GM12878 (cell line): ENCODE measurements around the gene GOLGA6A. TPM values are rescaled to one million over a fixed set of nuclear protein-coding genes. Genes with fewer than 3 reads are reported as not detected.

Experiments
- ATAC-seq: fragments of 200-7000 bp; cut with Tn5 transposase; 3 replicates; pipeline ENCODE4 v1.9.1; 2020; ENCODE audit warnings: mild to moderate bottlenecking, moderate library complexity
- BruUV-seq: library from RNA; stranded (reverse); fragments of 400-500 nt; replicated peaks from 2 replicates; lab custom pipeline; 2021; lab: Mats Ljungman, UMichigan
- CTCF ChIA-PET: fragments of 300-600 bp; sonication (Branson Sonifier 250); formaldehyde crosslinking; extraction: SDS; loops from one replicate; lab custom pipeline; 2021; ENCODE audit warnings: inconsistent platforms; lab: Yijun Ruan, JAX
- POLR2A ChIA-PET: fragments of 350-600 bp; formaldehyde crosslinking; extraction: SDS; loops from one replicate; lab custom pipeline; 2021; ENCODE audit warnings: inconsistent platforms; lab: Charles Lee
- RAD21 ChIA-PET: fragments of 300-600 bp; sonication (Branson Sonifier 250); formaldehyde crosslinking; loops from one replicate; lab custom pipeline; 2023; ENCODE audit warnings: antibody characterized with exemption; ENCODE audit not compliant: unreplicated experiment; lab: Charles Lee
- SMC1A ChIA-PET: fragments of 300-600 bp; sonication (Branson Sonifier 250); formaldehyde crosslinking; loops from one replicate; lab custom pipeline; 2023; ENCODE audit not compliant: unreplicated experiment, uncharacterized antibody; lab: Charles Lee
- DNase-seq: peaks from one replicate; pipeline ENCODE4 v3.0.0-alpha.2; 2011; ENCODE audit warnings: low read depth, low spot score
- FAIRE-seq: peaks from 3 replicates; lab custom pipeline; 2011; peaks lifted over from hg19 to GRCh38; lab: Jason Lieb, UNC
- H2AFZ ChIP-seq: 2 replicates; pipeline ENCODE4 v1.6.0; 2011; ENCODE audit warnings: low read depth, low read length, control low read depth; ENCODE audit not compliant: control insufficient read depth
- H3K27ac ChIP-seq: 2 replicates; pipeline ENCODE4 v1.5.1; 2011; ENCODE audit warnings: control low read depth; ENCODE audit not compliant: control insufficient read depth, insufficient read depth
- H3K27me3 ChIP-seq, 2 experiments: replicated peaks in 1 of 2; 2 replicates each; pipeline versions ENCODE4 v1.6.0 to v1.6.1; 2011; ENCODE audit warnings: low read length in 1 of 2; ENCODE audit not compliant: control insufficient read depth in 2 of 2, insufficient read depth in 2 of 2
- H3K36me3 ChIP-seq, 2 experiments: 2 replicates each; pipeline ENCODE4 v1.5.1; 2011; ENCODE audit warnings: low read length in 1 of 2; ENCODE audit not compliant: control insufficient read depth in 2 of 2, insufficient read depth in 2 of 2
- H3K4me1 ChIP-seq: 2 replicates; pipeline ENCODE4 v1.6.1; 2011; ENCODE audit warnings: mild to moderate bottlenecking, low read length, moderate library complexity, mixed read lengths; ENCODE audit not compliant: control insufficient read depth, insufficient read depth
- H3K4me2 ChIP-seq: 2 replicates; pipeline ENCODE4 v1.6.0; 2011; ENCODE audit warnings: control low read depth; ENCODE audit not compliant: control insufficient read depth, insufficient read depth
- H3K4me3 ChIP-seq: fragments of 200-600 bp; sonication (generic); 2 replicates; pipeline ENCODE4 v1.5.1; 2016
- H3K79me2 ChIP-seq: 2 replicates; pipeline ENCODE4 v1.6.0; 2011; ENCODE audit warnings: low read length; ENCODE audit not compliant: control insufficient read depth, insufficient read depth
- H3K9ac ChIP-seq: 2 replicates; pipeline ENCODE4 v1.8.0; 2011; ENCODE audit warnings: low read length, control low read depth, mixed read lengths; ENCODE audit not compliant: control insufficient read depth, insufficient read depth
- H3K9me3 ChIP-seq: replicated peaks from 3 replicates; pipeline ENCODE4 v1.5.1; 2011; ENCODE audit warnings: mild to moderate bottlenecking, low read length; ENCODE audit not compliant: control insufficient read depth, insufficient read depth
- H4K20me1 ChIP-seq: 2 replicates; pipeline ENCODE4 v1.6.0; 2011; ENCODE audit not compliant: control insufficient read depth, insufficient read depth
- CUX1 ChIP-seq: IDR thresholded peaks from 2 replicates; pipeline ENCODE4 v1.6.1; 2012; ENCODE audit warnings: improper control_type of control experiment, low read depth, low read length; ENCODE audit not compliant: insufficient replicate concordance
- ETV6 ChIP-seq, 2 experiments: fragments of 450-650 bp in 1 of 2; IDR thresholded peaks in 1 of 2; conservative IDR thresholded peaks in 1 of 2; 2 replicates each; pipeline ENCODE4 v1.6.1; 2014; ENCODE audit warnings: antibody characterized with exemption in 1 of 2, borderline replicate concordance in 1 of 2, low read depth in 1 of 2, mild to moderate bottlenecking in 1 of 2, moderate library complexity in 1 of 2
- FOXK2 ChIP-seq: fragments of 450-650 bp; IDR thresholded peaks from 2 replicates; pipeline ENCODE4 v1.6.1; 2017; ENCODE audit warnings: mild to moderate bottlenecking, moderate library complexity
- IKZF2 ChIP-seq, 2 experiments: fragments of 450-650 bp; IDR thresholded peaks; 2 replicates each; pipeline ENCODE4 v1.6.1; 2017; ENCODE audit warnings: mild to moderate bottlenecking in 2 of 2, moderate library complexity in 2 of 2
- NFYB ChIP-seq: IDR thresholded peaks from 2 replicates; pipeline ENCODE4 v1.6.1; 2011; ENCODE audit warnings: low read depth, mild to moderate bottlenecking, low read length, improper control_type of control experiment, moderate library complexity; ENCODE audit not compliant: insufficient read depth
- NR2C1 ChIP-seq: fragments of 450-650 bp; IDR thresholded peaks from 2 replicates; pipeline ENCODE4 v1.6.1; 2017; ENCODE audit warnings: antibody characterized with exemption, mild to moderate bottlenecking, moderate library complexity
- WRNIP1 ChIP-seq: IDR thresholded peaks from 2 replicates; pipeline ENCODE4 v1.6.1; 2011; ENCODE audit warnings: low read depth, low read length, improper control_type of control experiment, borderline replicate concordance
- ZBED1 ChIP-seq: IDR thresholded peaks from 2 replicates; pipeline ENCODE4 v1.6.1; 2016; ENCODE audit warnings: borderline replicate concordance
- ZBTB4 ChIP-seq: fragments of 450-650 bp; formaldehyde crosslinking; IDR thresholded peaks from 2 replicates; pipeline ENCODE4 v1.4.0; 2022; ENCODE audit warnings: mild to moderate bottlenecking, moderate library complexity
- ZNF217 ChIP-seq: fragments of 450-650 bp; IDR thresholded peaks from 2 replicates; pipeline ENCODE4 v1.6.1; 2017; ENCODE audit warnings: antibody characterized with exemption, mild to moderate bottlenecking
- WGBS: methylation state at CpG from one replicate; pipeline ENCODE4 v1.1.6; 2016; ENCODE audit warnings: low lambda C conversion rate; ENCODE audit not compliant: insufficient replicate concordance, insufficient coverage; ENCODE audit errors: missing lambda C conversion rate; 5-methylcytosine and 5-hydroxymethylcytosine counted together
- in situ Hi-C: fragments of 300-500 bp; cut with MboI; formaldehyde crosslinking; loops from 9 replicates; pipeline ENCODE4 v1.14.3; 2018; ENCODE audit warnings: mixed read lengths
- intact Hi-C: fragments of 100-400 bp; cut with micrococcal nuclease; formaldehyde crosslinking; loops from one replicate; pipeline ENCODE4 v1.14.2; 2022; ENCODE audit not compliant: unreplicated experiment
- polyA plus RNA-seq, 11 experiments: library from polyadenylated mRNA; depleted of rRNA in 4 of 11; unstranded in 6 of 11; stranded (reverse) in 5 of 11; fragments of >200 nt; fragmentation: Nextera tagmentation in 4 of 11; fragmentation: Illumina TruSeq in 1 of 11; extraction: Ambion mirVana in 4 of 11; extraction: Trizol in 1 of 11; gene quantifications; 1 replicate in 1 of 11; 2 replicates in 10 of 11; pipeline versions ENCODE4 v1.2.1 to v1.2.3, GENCODE V29; 2011 to 2016; ENCODE audit warnings: inconsistent platforms in 2 of 11, missing spikeins in 2 of 11, low read depth in 1 of 11
- total RNA-seq, 4 experiments: library from RNA; depleted of rRNA in 3 of 4; stranded (reverse); fragments of >200 nt in 3 of 4; fragmentation: Illumina TruSeq in 1 of 4; extraction: Trizol in 1 of 4; gene quantifications; 2 replicates each; pipeline versions ENCODE4 v1.2.1 to v1.2.3, GENCODE V29; 2013 to 2021

The GOLGA6A gene
- total and polyA plus RNA-seq, 10 of the 15 experiments (the other 5 are each of a cell fraction or from before 2014, with no cell fraction given) = not detected

GRCh38 chr15:74039656-74040010, 42.7 kb downstream of the GOLGA6A start:
- DNase-seq = no peak
- ChIA-PET POLR2A (interaction anchor here (1.1 kb wide), 1 partner anchor 342 kb away, joined by 3 read pairs; no protein-coding TSS in a partner anchor), CTCF (interaction anchor here (2.3 to 5.1 kb wide), 3 partner anchors 9 to 69 kb away, joined by 10 to 30 read pairs (median 12); no protein-coding TSS in a partner anchor), SMC1A (no interaction called here), RAD21 (interaction anchor here (5.5 kb wide), 1 partner anchor 67 kb away, joined by 28 read pairs; no protein-coding TSS in a partner anchor)
- Histone ChIP-seq H3K79me2 (no peaks in the 10 kb centered on the region), H3K9ac (no peak overlapping the region), H3K4me2 (no peak overlapping the region), H3K4me1 (no peaks in the 10 kb centered on the region), H3K9me3 (no peaks in the 10 kb centered on the region), H3K27ac (no peak overlapping the region), H3K27me3 (no peaks in the 10 kb centered on the region), H3K4me3 (no peak overlapping the region), H4K20me1 (no peaks in the 10 kb centered on the region), H3K36me3 (peaks cover 12 to 17% of the 10 kb centered on the region in 2 experiments), H2AFZ (no peak overlapping the region)
- TF ChIP-seq CUX1 = no peak
- no peak for TF ChIP-seq NR2C1
- TF ChIP-seq FOXK2 = no peak
- TF ChIP-seq ETV6 (conservative IDR thresholded peaks at IDR 0.05 in 1 of 2, IDR thresholded peaks at IDR 0.05 in 1 of 2; ENCODE audit: borderline replicate concordance in 1 of 2, low read depth in 1 of 2) = no peak
- TF ChIP-seq ZNF217 = no peak
- TF ChIP-seq NFYB = no peak
- TF ChIP-seq ZBTB4 (CRISPR knock-in tag) = no peak
- TF ChIP-seq WRNIP1 = no peak
- no peak for TF ChIP-seq ZBED1
- no peak for TF ChIP-seq IKZF2 (IDR thresholded peaks at IDR 0.05)
- BruUV-seq = no TSS peak
- 87% methylated on average over 5 of the region's 5 CpGs for WGBS
- intact Hi-C loops (no loop called here), in situ Hi-C loops (no loop called here)
- FAIRE-seq = no peak
- ATAC-seq = no peak
